ENCODE results near the gene NUP153. TPM values are rescaled to one million over a fixed set of nuclear protein-coding genes. Genes with fewer than 3 reads are reported as not detected.
"Not testable (repeated sequence)": the region's sequence is repeated elsewhere in the genome, so short reads cannot be mapped to it uniquely, and the experiment has no call there.

NUP153 gene
- total RNA-seq, 1 donor from 2014 or later = 48.2 TPM

DNA sequence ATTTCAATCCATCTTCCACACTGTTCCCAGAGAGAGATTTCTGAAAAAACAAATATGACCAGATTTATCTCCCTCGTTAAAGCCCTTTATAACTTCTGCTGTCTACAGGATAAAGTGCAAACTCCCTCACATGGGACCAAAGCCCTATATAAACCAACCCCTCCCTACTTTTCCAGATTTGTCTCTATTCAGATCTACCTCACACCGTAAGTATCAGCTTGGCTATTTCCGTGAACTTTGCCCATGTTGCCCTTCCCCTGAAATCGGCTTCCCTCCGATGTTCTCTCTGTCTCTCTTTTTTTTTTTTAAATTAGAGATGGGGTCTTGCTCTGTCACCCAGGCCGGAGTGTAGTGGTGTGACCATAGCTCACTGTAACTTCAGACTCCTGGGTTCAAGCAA, 118.7 kb downstream of the NUP153 start:
- no peaks in the 10 kb centered on the region for H3K27me3 Mint-ChIP-seq (ENCODE audit: low read depth)

DNA sequence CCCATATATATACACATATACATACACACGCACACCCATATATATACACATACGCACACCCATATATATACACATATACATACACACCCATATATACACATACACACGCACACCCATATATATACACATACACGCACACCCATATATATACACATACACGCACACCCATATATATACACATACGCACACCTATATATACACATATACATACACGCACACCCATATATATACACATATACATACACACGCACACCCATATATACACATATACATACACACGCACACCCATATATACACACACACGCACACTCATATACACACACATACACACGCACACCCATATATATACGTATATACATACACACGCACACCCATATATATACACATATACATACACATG, 120.1 kb downstream of the NUP153 start:
- not testable (repeated sequence) for H3K4me1 Mint-ChIP-seq; H3K27me3 Mint-ChIP-seq (ENCODE audit: low read depth); H3K27ac Mint-ChIP-seq; H3K4me3 Mint-ChIP-seq; DNase-seq (ENCODE audit: low spot score in 2 of 2, unreplicated experiment in 2 of 2); H3K9me3 Mint-ChIP-seq; H3K36me3 Mint-ChIP-seq

More for the DNA sequence above, 118.7 kb downstream of the NUP153 start:
- no peak overlapping the region for H3K27ac Mint-ChIP-seq
- TF ChIP-seq, protein P1, sequence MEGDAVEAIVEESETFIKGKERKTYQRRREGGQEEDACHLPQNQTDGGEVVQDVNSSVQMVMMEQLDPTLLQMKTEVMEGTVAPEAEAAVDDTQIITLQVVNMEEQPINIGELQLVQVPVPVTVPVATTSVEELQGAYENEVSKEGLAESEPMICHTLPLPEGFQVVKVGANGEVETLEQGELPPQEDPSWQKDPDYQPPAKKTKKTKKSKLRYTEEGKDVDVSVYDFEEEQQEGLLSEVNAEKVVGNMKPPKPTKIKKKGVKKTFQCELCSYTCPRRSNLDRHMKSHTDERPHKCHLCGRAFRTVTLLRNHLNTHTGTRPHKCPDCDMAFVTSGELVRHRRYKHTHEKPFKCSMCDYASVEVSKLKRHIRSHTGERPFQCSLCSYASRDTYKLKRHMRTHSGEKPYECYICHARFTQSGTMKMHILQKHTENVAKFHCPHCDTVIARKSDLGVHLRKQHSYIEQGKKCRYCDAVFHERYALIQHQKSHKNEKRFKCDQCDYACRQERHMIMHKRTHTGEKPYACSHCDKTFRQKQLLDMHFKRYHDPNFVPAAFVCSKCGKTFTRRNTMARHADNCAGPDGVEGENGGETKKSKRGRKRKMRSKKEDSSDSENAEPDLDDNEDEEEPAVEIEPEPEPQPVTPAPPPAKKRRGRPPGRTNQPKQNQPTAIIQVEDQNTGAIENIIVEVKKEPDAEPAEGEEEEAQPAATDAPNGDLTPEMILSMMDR (IDR thresholded peaks at IDR 0.05; ENCODE audit: unreplicated experiment) = no peak
- H3K4me1 Mint-ChIP-seq = peaks cover 6% of the 10 kb centered on the region
- H3K9me3 Mint-ChIP-seq = no peaks in the 10 kb centered on the region
- DNase-seq (ENCODE audit: low spot score in 2 of 2, unreplicated experiment in 2 of 2) = no peak
- no peaks in the 10 kb centered on the region for H3K36me3 Mint-ChIP-seq
- H3K4me3 Mint-ChIP-seq = no peak overlapping the region

DNA sequence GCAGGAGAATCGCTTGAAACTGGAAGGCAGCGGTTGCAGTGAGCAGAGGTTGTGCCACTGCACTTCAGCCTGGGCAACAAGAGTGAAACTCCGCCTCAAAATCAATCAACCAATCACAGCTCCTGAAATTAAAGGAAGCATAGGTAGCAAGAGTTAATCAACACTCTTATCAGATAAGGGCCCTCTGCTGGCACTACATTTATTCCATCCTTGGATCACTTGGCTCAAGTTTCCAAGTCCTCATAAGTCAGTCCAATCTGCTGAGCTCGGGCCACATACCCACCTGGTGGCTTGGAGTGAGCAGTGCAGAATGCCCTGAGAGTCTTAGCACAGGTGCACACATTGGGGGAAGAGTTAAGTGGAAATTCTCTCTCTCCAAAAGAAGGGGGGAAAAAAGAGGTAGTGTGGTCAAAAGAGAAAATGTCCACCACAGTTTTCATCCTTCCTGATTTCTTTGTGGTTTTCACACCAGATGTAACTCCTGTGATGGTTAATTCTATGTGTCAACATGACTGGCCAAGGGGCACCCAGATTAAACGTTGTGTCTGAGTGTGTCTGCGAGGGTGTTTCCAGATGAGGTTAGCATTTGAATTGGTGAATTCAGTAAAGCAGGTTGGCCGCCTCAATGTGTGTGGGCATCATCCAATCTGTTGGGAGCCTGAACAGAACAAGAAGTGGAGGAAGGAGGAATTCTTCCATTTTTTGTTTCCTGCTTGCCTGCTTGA, 120.8 kb downstream of the NUP153 start:
- DNase-seq (ENCODE audit: low spot score in 2 of 2, unreplicated experiment in 2 of 2) = no peak
- H3K9me3 Mint-ChIP-seq = no peaks in the 10 kb centered on the region
- no peaks in the 10 kb centered on the region for H3K27me3 Mint-ChIP-seq (ENCODE audit: low read depth)
- peaks cover 6% of the 10 kb centered on the region for H3K4me1 Mint-ChIP-seq
- H3K27ac Mint-ChIP-seq = no peak overlapping the region
- H3K4me3 Mint-ChIP-seq = no peak overlapping the region
- TF ChIP-seq, protein P1 (IDR thresholded peaks at IDR 0.05; ENCODE audit: unreplicated experiment) = peak; percentile 38
- H3K36me3 Mint-ChIP-seq = no peaks in the 10 kb centered on the region

DNA sequence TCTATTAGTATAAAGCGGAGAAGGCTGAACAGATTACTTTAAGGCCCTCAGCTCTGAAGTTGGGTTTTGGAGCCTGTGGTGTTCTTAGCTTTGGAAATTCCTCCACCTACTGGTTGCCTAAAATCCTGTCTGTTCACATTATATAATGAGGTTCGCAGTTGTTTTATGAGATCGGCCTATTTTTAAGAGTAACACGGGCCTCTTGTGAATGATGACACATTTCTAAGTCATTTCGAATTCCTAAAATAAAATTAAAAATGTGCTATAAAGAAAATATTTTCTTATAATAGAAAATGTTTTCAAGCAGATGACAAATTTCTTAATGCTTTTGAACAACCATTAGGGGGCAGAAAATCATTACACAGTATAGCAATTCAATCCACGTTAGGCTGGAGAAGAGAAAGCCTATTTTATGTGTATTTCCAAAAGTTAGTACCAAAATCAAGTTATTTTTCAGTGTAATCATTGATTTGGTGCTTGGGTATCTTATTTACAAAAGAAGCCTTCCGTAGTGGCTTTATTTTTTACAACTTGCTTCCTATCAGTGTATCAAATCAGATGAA, 122.4 kb downstream of the NUP153 start:
- peak overlapping the region; percentile 1 for H3K27ac Mint-ChIP-seq
- H3K36me3 Mint-ChIP-seq = no peaks in the 10 kb centered on the region
- no peak overlapping the region for H3K4me3 Mint-ChIP-seq
- TF ChIP-seq, protein P1 (IDR thresholded peaks at IDR 0.05; ENCODE audit: unreplicated experiment) = peak; percentile 79
- no peaks in the 10 kb centered on the region for H3K9me3 Mint-ChIP-seq
- no peak for DNase-seq (ENCODE audit: low spot score in 2 of 2, unreplicated experiment in 2 of 2)
- H3K4me1 Mint-ChIP-seq = peaks cover 3% of the 10 kb centered on the region
- no peaks in the 10 kb centered on the region for H3K27me3 Mint-ChIP-seq (ENCODE audit: low read depth)

DNA sequence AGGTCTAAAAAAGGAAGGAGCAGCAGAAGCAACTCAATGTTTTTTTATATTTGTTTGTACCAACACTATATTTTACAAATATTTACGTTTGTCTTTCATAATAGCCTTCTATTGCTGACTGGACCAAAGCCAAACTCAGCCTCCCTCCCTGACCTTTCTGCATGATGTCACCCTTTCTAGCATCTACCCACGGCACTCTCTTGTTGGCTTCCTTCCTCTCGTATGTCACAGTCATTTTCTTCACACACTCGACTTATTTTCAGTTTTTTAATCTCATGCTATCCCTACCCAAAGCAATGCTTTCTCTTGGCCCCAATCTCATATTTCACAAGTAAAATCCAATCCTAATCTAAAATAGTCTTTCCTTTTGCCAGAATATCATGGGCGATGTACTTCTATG, 122.9 kb downstream of the NUP153 start:
- Mint-ChIP-seq H3K9me3 (no peaks in the 10 kb centered on the region), H3K36me3 (no peaks in the 10 kb centered on the region), H3K4me1 (peaks cover 3% of the 10 kb centered on the region), H3K27ac (peak overlapping the region; percentile 1), H3K4me3 (no peak overlapping the region), H3K27me3 (ENCODE audit: low read depth) (no peaks in the 10 kb centered on the region)
- TF ChIP-seq, protein P1 (IDR thresholded peaks at IDR 0.05; ENCODE audit: unreplicated experiment) = no peak
- DNase-seq (ENCODE audit: low spot score in 2 of 2, unreplicated experiment in 2 of 2) = no peak

DNA sequence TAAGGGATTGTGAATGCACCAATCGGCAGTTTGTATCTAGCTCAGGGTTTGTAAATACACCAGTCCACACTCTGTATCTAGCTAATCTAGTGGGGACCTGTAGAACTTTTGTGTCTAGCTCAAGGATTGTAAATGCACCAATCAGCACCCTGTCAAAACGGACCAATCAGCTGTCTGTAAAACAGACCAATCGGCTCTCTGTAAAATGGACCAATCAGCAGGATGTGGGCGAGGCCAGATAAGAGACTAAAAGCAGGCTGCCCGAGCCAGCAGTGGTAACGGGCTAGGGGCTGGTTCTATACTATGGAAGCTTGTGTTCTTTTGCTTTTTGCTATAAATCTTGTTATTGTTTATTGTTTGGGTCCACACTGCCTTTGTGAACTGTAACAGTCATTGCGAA, 125.4 kb downstream of the NUP153 start:
- not testable (repeated sequence) for H3K27me3 Mint-ChIP-seq (ENCODE audit: low read depth); H3K36me3 Mint-ChIP-seq; DNase-seq (ENCODE audit: low spot score in 2 of 2, unreplicated experiment in 2 of 2); H3K27ac Mint-ChIP-seq; H3K4me1 Mint-ChIP-seq
- Mint-ChIP-seq H3K4me3 (peak overlapping the region; percentile 62), H3K9me3 (peaks cover 12% of the 10 kb centered on the region)
